Central memory CD4-positive, alpha-beta T cell (primary cell): ENCODE data around the gene MPC1.
"Not testable (repeated sequence)": the region's sequence is repeated elsewhere in the genome, so short reads cannot be mapped to it uniquely, and the experiment has no call there.

ENCODE experiments used
- DNase-seq: peaks from one replicate; pipeline ENCODE4 v3.0.0; 2022

The MPC1 gene

DNA sequence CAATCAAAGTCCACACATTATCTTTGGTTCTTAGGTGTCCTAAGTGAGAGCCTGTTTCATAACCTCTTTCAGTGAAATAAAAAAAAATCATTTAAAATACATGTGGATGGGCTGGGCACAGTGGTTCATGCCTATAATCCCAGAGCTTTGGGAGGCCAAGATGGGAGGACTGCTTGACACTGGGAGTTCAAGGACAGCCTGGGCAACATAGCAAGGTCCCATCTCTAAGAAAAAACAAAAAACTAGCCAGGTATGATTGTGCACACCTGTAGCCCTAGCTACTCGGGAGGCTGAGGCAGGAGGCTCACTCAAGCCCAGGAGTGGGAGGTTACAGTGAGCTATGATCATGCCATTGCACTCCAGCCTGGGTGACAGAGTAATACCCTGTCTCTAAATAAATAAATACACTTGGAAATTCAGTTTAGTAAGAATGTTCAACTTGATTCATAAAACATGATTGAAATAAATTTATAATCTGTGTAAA, 3.6 kb downstream of the MPC1 start:
- DNase-seq, result no peak

DNA sequence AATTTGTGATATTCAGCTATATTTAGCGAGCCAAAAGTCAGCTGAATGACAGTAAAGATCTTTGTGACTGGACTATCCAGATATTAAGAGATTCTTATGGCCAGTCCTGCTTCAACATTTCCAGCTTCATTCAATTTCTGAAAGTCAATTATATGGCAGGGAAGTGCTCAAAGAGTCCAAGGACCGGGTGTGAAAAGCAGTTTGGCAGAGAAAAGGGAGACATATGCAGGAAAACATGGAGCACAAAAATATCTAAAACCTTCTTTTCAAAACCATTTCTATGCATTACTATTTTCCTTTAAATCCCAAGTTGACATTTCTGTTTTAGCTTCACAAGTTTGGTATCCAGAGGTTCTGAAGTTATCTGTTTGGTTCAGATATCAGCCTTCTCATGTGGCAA, 5.0 kb downstream of the MPC1 start:
- no peak for DNase-seq

DNA sequence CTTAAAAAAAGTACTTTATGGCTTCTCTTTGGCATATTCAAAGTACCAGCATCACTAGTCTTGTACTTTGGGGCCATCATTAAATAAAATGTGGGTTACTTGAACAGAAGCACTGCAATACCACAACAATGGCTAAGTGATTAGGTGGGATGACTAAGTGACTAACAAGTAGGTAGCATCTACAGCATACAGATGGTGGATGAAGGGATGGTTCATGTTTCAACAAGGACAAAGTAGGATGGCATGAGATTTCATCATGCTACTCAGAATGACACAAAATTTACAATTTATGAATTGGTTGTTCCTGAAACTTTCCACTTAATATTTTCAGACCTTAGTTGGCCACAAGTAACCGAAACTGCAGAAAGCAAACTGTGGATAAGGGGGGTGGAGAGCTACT, 7.7 kb downstream of the MPC1 start:
- no peak for DNase-seq

DNA sequence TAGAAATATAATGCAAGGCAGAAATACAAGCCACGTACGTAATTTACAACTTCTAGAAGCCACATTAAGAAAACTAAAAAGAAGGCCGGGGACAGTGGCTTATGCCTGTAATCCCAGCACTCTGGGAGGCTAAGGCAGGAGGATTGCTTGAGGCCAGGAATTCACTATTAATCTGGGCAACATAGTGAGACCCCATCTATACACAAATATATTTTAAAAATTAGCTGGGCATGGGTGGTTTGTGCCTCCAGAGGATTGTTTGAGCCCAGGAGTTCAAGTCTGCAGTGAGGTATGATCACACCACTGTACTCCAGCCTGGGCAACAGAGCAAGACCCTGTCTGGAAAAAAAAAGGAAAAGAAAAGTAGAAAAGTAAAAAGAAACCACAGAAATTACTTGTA, 12.3 kb downstream of the MPC1 start:
- DNase-seq, result no peak

DNA sequence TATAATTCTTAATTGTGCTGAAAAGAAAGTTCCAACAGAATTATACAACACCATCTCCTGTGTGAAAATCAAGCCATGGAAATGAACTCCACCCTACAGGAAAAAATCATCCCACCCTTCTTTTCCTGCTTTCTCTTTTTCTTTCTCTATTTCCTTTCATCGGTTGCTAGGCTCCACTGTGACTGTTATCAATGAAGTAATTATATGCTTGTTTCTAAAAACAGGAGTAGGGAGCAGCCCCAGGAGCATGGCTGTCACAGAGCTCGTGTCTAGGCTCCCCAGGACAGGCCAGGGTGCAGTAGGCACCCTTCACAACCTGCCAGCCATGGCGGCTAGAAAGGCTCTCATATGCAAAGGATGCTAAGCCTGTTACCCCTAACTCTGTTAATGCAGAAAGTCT, 13.0 kb downstream of the MPC1 start:
- DNase-seq, result no peak

DNA sequence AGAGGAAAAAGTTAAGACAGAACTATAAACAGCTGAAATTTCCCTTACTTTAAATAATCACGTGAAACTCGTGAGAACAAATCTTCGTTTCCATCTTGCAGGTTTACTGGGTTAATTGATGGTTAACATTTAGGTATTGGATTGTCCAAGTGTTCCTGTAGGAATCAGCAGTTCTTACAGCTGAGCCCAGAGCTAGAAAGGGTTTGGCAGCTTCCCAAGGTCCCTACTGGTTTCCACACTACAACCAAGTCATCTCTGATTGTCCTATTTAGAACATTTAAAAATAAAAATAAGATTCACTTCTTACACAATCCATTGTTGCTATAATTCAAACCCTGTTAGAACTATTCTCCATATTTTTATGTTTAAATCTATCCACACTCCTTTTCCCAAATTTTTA, 15.8 kb downstream of the MPC1 start:
- DNase-seq, result no peak

DNA sequence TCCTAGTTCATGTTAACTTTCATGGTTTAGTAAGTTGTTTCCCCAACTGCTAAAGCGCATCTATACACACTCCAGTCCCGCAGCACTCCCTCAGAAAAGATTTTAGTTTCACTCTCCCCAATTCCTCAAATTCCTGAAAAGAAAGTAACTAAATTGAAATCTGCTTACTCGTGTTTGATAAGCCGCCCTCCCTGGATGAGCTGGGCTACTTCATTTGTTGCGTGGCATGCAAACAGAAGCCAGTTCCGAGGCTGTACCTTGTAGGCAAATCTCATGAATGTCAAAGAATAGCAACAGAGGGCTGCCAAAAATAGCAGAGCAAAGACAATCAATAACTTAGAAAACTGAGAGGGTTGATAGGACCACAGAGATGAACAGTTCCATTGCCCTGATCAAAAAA, 16.9 kb downstream of the MPC1 start:
- no peak for DNase-seq

DNA sequence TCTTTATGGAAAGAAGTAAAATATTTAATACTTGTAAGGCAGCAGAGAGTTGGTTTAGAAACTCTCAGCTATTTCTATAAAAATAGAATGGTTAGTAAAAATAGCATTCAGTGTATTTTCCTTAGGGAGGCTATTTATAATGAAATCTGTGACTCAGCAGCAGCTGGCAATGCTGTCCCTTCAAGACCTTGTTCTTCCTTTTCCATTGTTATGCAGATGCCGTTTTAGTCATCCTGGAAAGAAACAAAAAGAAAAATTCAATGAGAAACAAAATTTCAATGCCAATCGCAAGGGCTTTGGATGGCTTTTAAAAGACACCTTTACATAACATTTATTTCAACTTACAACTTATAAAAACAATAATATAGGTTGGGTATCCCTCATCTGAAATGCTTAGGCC, 17.5 kb downstream of the MPC1 start:
- no peak for DNase-seq

DNA sequence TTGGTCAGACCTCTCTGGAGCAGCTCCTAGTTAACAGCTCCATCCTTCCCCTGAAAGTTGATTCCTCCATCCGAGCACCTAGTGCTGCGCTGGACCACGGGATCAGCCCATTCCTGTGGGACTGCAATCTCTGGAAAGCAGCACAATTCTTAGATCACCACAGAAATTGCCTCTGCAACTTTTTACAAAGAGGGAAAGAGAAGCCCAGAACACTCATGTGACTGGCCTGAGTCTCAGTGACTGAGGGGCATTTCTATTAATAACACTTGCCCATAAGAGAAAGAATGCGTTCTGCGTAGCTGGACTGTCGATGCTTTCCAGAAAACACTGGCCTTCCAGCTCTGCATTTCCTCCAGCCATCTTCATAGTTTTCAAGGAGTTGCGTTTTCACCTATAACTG, 18.3 kb downstream of the MPC1 start:
- DNase-seq, result no peak

DNA sequence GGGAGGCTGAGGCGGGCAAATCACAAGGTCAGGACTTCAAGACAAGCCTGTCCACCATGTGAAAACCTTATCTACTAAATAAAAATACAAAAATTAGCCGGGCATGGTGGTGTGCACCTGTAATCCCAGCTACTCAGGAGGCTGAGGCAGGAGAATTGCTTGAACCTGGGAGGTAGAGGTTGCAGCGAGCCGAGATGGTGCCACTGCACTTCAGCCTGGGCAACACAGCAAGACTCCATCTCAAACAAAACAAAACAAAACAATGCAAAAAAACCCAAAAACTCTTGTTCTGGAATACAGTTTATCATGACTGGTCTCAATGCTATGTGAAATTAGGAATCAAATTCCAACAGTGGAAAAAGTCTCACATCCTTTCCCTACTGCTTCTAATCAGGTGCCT, 20.3 kb downstream of the MPC1 start:
- not testable (repeated sequence) for DNase-seq

DNA sequence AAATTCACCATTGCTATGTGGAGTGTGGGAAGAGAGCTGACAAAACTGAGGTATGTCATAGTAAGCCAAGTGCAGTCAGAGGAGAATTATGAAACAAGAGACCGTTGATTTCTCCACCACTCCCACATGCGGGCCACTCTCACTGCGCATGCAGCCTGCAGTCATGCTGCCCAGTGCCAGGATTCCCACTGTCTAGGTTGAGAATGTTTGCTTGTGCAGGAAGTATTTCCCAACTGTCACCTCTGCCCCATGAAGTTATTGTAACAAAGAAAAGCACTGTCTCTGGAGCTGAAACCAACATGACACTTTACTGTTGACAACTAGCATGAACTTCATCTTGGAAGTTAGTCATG, 21.7 kb downstream of the MPC1 start:
- DNase-seq, result no peak

DNA sequence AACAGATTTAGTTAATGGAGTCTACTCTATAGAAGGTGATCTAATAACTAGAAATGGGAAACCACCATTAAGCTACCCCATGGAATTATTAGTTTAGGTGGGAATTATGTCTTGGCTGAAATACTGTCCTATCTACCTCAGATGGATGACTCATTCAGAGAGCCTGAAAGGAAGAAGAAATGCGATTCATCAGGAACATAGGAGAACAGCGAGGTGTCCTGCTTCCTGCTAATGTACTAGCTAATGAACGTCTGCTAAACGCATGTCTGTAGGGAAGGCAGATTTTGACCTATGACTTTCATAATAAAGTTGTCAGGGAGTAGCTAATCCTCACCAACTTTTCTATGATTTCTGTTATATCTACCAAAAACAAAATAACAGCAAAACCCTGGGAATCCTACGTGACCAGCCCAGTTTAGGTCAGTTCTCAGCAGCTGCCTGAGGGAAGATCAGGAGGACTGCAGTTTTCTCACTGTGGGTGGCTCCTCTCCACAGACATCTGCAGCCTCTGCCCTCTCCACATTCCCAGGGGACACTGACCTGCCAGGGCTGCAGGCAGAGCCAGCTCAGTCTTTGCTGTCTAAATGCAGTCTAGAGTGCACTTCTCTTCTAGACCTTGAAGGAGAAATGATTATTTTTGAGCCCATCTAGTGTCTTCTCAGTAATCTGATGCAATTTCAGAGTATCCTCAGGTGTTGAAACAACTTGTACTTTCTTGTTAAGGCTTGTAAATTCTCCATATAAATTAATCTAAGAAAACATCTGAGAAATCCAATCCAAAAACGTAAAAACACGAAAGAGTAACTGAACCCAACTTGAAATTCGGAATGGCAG, 22.3 kb downstream of the MPC1 start:
- DNase-seq, result no peak

DNA sequence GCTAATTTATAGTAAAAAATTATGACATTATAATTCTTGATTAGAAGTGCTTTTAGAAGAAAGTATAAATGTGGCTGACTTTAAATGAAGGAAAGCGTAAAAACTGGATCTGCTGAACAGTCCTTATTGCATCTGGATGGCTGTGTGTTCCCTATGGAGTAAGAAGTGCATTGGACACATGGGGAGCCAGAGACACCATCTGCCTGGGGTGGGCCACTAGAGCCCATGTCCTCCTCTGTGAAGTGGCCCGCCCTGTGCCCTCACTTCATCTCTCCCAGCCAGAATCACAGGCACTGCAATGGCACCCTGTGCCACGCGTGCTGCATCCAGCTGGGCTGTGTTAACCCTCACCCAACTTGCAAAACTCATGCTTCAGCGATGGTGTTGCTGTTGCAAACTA, 27.2 kb downstream of the MPC1 start:
- no peak for DNase-seq

DNA sequence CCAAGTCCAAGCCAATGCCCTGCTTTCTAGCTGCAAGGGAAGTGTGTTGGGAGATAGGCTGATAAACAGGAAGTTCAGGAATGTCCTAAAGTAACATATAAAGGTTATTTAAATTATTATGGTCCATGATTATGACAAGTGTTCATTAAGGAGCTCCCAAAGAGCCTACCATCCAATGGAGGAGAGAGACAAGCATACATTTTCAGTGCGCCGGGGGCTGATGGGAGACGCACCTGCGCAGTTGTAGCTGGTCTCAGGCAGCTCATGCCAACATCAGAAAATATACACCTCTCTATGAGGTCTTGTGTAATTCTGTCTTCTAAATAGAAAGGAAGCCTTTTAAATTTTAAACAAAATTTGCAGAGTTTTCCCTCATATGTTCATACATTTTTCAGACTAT, 27.8 kb downstream of the MPC1 start:
- no peak for DNase-seq

DNA sequence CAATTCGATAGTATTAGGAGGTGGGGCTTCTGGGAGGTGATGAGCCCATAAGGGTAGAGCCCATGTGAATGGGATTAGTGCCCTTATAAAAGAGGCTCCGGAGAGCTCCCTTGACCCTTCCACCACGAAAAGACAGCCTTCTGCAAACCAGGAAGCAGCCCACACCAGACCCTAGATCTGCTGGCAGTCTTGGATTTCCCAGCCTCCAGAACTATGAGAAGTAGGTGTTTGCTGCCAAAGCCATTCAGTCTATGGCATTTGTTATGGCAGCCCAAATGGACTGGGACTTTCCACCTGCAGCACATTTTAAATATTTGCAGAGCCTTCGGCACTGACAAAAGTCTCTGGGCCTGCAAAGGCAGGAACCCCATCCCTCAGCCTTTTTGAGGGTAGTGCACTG, 28.6 kb downstream of the MPC1 start:
- DNase-seq, result no peak

DNA sequence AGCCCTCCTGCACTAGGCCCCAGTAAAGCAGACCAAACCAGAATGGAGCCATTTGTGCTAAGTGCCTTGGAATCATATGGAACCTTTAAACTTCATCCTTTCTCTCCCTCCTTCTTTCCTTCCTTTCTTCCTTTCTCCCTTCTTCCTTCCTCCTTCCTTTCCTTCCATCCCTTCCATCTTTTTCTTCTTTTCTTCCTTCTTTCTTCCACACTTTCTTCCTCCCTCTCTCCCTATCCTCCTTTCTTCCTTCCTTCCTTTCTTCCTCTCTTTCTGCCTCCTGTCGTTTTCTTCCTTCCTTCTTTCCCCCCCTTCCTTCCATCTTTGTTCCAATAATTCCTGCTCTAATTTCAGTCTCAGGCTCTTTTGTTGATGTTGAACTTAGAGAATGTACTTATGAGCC, 29.2 kb downstream of the MPC1 start:
- no peak for DNase-seq

DNA sequence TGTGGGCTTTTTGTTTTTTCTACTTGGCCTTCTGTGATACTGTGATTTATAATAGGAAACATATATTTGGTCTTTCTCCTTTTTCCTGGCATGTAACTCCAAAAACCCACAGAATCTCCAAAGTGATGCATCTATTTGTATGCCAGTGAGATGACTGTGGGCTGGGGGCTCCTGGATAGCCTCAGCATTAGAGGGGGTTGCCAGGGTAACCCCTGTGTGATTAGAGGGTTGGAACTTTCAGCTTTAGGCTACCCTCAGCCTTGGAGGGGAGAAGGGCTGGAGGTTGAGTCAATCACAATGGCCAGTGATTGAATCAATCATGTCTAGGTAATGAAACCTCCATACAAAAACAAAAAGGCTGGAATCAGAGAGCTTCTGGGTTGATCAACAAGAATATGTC, 29.8 kb downstream of the MPC1 start:
- no peak for DNase-seq

DNA sequence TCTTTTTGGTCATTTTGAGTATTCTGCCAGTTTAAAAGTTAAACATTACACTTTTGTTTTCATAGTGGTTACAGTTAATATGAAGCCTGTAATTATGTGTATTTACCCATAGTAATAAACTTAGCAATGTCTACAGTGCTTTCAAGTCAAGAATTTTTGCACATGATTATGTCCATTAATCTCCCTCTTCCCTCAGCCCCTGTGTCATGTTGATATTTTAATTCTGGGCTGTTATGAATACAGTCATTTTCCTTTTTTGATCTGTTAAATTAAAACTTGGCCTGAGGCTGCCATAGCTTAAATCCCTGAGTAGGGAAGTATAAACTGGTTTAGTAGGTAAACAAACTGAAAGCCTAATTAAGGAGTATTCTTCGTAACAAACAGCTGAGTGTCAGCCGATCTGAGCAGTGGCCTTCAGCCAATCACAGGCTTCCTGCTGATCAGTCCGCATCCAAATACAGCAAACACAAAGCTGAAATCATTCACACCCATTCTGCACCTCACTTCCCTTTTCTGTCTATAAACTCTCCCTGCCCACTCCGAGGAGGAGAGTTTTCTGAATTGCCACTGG, 30.9 kb downstream of the MPC1 start:
- no peak for DNase-seq

DNA sequence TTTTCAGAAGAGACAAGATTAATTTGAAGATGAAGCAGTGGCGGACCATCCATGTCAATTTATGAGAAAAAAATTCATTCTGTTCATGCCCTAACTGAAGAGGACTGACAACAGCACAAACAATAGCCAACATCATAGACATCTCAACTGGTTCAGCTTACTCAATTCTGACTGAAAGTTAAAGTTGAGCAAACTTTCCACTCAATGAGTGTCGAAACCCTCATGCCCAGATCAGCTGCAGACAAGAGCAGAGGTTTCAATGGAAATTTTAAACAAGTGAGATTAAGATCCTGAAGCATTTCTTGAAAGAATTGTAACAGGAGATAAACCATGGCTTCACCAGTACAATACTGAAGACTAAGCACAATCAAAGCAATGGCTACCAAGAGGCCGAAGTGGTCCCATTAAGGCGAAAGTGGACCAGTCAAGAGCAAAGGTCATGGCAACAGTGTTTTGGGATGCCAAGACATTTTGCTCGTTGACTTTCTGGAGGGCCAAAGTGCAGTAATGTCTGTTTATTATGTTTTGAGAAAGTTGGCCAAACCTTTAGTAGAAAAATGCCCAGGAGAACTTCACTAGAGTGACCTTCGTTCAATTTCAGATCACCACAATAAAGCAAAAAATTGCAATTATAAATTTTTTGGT, 34.3 kb downstream of the MPC1 start:
- no peak for DNase-seq

DNA sequence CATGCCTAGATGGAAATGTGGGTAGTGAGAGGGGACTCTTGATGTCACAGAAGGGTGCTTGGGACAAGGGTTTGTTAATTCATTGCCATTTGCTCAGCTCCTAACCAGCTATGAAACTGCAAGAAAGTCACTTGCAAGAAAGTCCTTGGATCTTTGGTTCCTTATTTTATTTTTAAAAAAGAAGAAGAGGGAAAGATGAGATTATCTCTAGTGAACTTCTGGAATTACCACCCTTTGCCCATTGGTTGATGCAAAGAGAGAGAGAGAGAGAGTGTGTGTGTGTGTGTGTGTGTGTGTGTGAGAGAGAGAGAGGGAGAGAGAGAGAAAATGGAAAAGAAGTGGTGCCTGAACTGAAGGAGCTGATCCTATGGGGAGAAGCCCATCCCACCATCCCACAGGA, 35.8 kb downstream of the MPC1 start:
- DNase-seq, result no peak

DNA sequence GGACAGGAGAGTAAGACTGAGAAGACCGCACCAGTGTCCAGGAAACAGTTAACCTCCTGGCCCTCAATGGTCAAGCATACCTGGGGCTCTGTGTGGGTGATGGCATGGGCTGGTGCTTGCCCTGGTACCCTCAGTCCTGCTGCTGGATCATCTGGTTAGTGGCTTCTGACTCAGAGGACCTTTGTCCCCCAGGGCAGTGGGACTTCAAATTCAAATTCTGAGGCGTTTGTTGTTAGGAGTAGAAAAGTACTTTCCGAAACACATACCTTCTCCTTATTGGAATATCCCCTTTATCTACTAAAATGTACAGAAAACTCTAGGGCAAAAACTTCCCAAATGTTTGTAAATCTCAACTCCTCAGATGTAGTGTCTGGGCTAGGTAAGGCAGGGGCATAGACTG, 36.3 kb downstream of the MPC1 start:
- no peak for DNase-seq

DNA sequence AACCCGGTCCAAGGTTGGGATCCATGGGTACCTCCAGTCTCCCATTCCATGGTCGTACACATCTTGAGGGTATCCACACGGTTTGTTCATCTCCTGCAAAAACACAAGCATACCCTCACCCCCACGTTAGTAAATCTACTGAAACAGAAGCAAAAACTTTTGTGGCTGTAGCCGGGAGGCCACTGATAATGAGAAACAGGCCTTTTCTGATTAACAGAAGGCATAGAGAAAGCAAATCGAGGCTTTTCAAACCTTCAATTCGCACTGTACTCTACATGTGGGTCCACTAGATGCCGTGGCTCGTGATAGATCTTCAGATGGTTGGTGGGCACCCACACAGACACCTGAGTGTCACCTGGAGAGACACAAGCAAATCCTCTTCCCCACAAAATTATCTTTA, 37.1 kb downstream of the MPC1 start:
- DNase-seq, result not testable (repeated sequence)

DNA sequence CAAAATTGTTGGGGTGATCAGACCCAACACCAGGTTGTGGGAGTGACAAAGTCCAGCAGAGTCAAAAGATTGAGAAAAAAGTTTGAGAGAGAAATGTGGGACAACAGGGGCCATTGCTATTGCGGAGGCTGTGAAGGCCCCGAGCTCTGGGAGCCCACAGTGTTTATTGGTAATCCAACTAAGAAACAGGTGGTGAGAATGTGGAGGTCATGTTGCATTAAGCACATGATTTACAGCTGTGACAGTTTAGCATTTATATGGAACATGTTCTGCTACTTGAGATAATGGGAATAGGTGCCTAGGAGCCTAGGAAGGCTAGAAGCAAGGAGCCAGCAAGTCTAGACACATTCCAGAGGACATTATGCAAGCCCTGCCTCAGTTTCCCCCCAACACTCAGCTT, 37.8 kb downstream of the MPC1 start:
- not testable (repeated sequence) for DNase-seq

DNA sequence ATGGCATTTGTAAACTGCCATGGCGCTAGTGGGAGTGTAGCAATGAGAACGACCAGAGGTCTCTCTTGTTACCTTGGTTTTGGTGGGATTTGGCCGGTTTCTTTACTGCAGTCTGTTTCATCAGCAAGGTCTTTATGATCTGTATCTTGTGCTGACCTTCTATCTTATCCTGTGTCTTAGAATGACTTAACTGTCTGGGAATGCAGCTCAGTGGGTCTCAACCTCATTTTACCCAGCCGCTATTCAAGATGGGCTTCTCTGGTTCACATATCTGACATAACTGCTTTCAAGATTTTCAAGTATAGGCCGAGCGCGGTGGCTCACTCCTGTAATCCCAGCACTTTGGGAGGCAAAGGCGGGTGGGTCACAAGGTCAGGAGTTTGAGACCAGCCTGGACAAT, 38.5 kb downstream of the MPC1 start:
- no peak for DNase-seq

DNA sequence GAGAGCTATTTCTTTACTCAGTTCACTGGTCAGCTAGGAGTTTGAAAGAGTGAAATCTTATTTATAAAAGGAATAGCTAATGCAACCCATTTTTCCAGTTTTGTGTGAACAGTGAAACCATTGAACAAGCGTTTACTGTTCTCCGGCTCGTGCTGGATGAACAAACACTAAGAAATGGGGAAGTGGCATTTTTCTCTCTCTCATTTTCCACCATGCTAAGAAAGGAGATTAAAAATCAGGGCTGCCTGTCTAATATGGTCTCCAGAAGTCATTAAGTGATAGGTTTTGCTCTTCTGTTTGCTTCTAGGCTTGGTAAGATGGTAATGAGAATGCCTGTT, 39.6 kb downstream of the MPC1 start:
- no peak for DNase-seq
